Left ventricle myocardium inferior (tissue), 1 donor: ENCODE measurements around the gene WRAP73. TPM values are rescaled to one million over a fixed set of nuclear protein-coding genes. Genes with fewer than 3 reads are reported as not detected.

ENCODE experiments used
- DNase-seq: peaks from one replicate; pipeline ENCODE4 v3.0.0-alpha.2; 2020
- H3K27ac ChIP-seq: fragments of 200-600 bp; replicated peaks from 2 replicates; pipeline ENCODE4 v1.8.0; 2021
- H3K27me3 ChIP-seq: fragments of 200-600 bp; 2 replicates; pipeline ENCODE4 v1.8.0; 2021; ENCODE audit warnings: low read depth
- H3K36me3 ChIP-seq: fragments of 200-600 bp; 2 replicates; pipeline ENCODE4 v1.8.0; 2021
- H3K4me1 ChIP-seq: fragments of 200-600 bp; 2 replicates; pipeline ENCODE4 v1.8.0; 2021
- H3K4me3 ChIP-seq: fragments of 200-600 bp; 2 replicates; pipeline ENCODE4 v1.8.0; 2021; ENCODE audit warnings: mild to moderate bottlenecking, moderate library complexity
- H3K9me3 ChIP-seq: fragments of 200-600 bp; replicated peaks from 2 replicates; pipeline ENCODE4 v1.8.0; 2021
- intact Hi-C: fragments of 100-400 bp; cut with micrococcal nuclease; formaldehyde crosslinking; loops from one replicate; pipeline ENCODE4 v1.11.0; 2022
- total RNA-seq: library from RNA; stranded (reverse); fragmentation: NEBNext Ultra II Directional; extraction: Animal tissue kit (Norgen Biotek cat#: 25700); gene quantifications from one replicate; pipeline ENCODE4 v1.2.1, GENCODE V29; 2021
- TF ChIP-seq, protein P1 (sequence below): fragments of 200-600 bp; IDR thresholded peaks from 2 replicates; pipeline ENCODE4 v1.8.0; 2021; ENCODE audit warnings: antibody characterized with exemption, mild to moderate bottlenecking, borderline replicate concordance
- donor health status: DM: no; HTN: yes; CAD: no; lungs with severe emphysema.

Gene WRAP73
- total RNA-seq, 1 donor from 2014 or later = 12.7 TPM

DNA sequence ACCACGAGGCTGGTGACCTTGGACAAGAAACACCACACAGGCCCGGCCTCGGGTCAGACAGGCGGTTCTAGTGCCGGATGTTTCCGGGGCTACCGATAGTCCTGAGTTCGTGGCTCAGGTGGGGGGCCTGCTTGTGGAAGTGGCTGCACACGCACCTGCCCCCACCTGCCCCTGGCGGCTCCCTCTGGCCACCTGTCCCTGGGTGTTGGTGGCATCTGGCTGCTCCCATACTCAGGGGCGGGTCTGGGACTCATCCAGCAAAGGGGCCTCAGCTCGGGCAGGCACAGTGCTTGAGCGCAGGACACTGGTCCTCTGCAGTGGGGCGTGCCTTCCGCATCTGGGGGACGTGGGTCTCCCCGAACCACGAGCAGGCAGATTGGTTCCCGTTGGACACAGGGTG lies 36.0 kb upstream of the WRAP73 start:
- Histone ChIP-seq H3K27me3 (peaks cover 71% of the 10 kb centered on the region), H3K4me3 (no peak overlapping the region), H3K4me1 (peaks cover 13% of the 10 kb centered on the region), H3K27ac (no peak overlapping the region), H3K9me3 (no peaks in the 10 kb centered on the region), H3K36me3 (no peaks in the 10 kb centered on the region)
- no peak for DNase-seq
- TF ChIP-seq, protein P1, sequence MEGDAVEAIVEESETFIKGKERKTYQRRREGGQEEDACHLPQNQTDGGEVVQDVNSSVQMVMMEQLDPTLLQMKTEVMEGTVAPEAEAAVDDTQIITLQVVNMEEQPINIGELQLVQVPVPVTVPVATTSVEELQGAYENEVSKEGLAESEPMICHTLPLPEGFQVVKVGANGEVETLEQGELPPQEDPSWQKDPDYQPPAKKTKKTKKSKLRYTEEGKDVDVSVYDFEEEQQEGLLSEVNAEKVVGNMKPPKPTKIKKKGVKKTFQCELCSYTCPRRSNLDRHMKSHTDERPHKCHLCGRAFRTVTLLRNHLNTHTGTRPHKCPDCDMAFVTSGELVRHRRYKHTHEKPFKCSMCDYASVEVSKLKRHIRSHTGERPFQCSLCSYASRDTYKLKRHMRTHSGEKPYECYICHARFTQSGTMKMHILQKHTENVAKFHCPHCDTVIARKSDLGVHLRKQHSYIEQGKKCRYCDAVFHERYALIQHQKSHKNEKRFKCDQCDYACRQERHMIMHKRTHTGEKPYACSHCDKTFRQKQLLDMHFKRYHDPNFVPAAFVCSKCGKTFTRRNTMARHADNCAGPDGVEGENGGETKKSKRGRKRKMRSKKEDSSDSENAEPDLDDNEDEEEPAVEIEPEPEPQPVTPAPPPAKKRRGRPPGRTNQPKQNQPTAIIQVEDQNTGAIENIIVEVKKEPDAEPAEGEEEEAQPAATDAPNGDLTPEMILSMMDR = no peak
- intact Hi-C loops = no loop called here

DNA sequence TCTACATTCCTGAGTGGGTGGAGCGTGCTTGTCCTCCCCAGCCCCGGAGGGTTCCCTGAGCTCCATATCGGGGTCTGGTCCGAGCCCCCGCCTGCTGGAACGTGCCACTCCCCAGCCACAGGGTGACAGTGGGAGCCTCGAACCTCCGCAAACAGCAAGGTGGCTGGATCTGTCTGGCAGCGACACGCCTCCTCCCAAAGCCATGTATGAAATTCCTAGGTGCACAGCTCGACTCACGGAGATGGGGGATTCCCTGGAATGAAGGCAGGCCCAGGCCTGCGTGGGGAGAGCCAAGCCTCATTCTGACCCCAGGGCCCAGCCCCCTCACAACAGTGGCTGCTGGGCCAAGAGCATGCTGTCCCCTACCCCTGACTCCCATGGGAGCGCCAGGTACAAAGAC lies 35.3 kb upstream of the WRAP73 start:
- peaks cover 71% of the 10 kb centered on the region for H3K27me3 ChIP-seq
- intact Hi-C loops = no loop called here
- peaks cover 13% of the 10 kb centered on the region for H3K4me1 ChIP-seq
- no peak for DNase-seq
- H3K4me3 ChIP-seq = no peak overlapping the region
- H3K36me3 ChIP-seq = no peaks in the 10 kb centered on the region
- H3K27ac ChIP-seq = no peak overlapping the region
- no peaks in the 10 kb centered on the region for H3K9me3 ChIP-seq
- TF ChIP-seq, protein P1 = no peak

- intact Hi-C loops = no loop called here
- Histone ChIP-seq H3K27me3 (peaks cover 64% of the 10 kb centered on the region), H3K27ac (no peak overlapping the region), H3K9me3 (no peaks in the 10 kb centered on the region), H3K4me1 (peaks cover 12% of the 10 kb centered on the region), H3K4me3 (no peak overlapping the region), H3K36me3 (no peaks in the 10 kb centered on the region)
- TF ChIP-seq, protein P1 = no peak
- no peak for DNase-seq
Measured at GRCh38 chr1:3683992-3684391, 34.1 kb upstream of the WRAP73 start.

DNA sequence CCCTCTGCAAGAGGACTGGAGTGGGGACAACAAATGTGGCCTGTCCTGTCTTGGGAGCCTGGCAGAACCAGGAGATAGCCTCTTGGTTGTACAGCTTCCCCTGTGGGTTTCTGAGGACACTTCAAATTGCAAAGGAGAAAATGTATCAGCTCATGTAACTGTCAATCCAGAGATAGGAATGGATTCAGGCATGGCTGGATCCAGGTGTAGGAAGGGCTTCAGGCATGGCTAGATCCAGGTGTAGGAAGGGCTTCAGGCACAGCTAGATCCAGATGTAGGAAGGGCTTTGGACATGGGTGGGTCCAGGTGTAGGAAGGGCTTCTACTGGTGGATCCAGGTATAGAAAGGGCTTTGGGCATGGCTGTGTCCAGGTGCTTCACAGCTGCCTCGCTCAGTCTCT lies 33.3 kb upstream of the WRAP73 start:
- H3K36me3 ChIP-seq = no peaks in the 10 kb centered on the region
- H3K27me3 ChIP-seq = peaks cover 57% of the 10 kb centered on the region
- peaks cover 10% of the 10 kb centered on the region for H3K4me1 ChIP-seq
- H3K4me3 ChIP-seq = no peak overlapping the region
- TF ChIP-seq, protein P1 = no peak
- no peak for DNase-seq
- no peak overlapping the region for H3K27ac ChIP-seq
- no peaks in the 10 kb centered on the region for H3K9me3 ChIP-seq
- intact Hi-C loops = no loop called here

- H3K36me3 ChIP-seq = no peaks in the 10 kb centered on the region
- H3K27me3 ChIP-seq = peaks cover 53% of the 10 kb centered on the region
- TF ChIP-seq, protein P1 = no peak
- H3K4me3 ChIP-seq = no peak overlapping the region
- DNase-seq = no peak
- peaks cover 9% of the 10 kb centered on the region for H3K4me1 ChIP-seq
- no peaks in the 10 kb centered on the region for H3K9me3 ChIP-seq
- H3K27ac ChIP-seq = no peak overlapping the region
- intact Hi-C loops = no loop called here
Measured at GRCh38 chr1:3681898-3682806, 32.2 kb upstream of the WRAP73 start.
